Left forelimb (tissue), 1 donor: ENCODE data around the gene CPPED1.
"Not testable (repeated sequence)": the region's sequence is repeated elsewhere in the genome, so short reads cannot be mapped to it uniquely, and the experiment has no call there.

ENCODE experiments used
- DNase-seq: peaks from one replicate; pipeline ENCODE4 v3.0.0-alpha.2; 2018; ENCODE audit warnings: low spot score

CPPED1 gene

DNA sequence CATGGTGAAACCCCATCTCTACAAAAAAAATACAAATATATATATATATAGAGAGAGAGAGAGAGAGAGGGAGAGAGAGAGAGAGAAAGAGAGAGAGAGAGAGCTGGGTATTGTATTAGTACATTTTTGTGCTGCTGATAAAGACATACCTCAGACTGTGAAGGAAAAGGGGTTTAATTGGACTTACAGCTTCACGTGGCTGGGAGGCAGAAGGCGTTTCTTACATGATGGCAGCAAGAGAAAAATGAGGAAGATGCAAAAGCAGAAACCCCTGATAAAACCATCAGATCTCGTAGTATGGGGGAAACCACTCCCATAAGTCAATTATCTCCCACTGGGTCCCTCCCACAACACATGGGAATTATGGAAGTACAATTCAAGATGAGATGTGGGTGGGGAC, 37.5 kb downstream of the CPPED1 start:
- not testable (repeated sequence) for DNase-seq

DNA sequence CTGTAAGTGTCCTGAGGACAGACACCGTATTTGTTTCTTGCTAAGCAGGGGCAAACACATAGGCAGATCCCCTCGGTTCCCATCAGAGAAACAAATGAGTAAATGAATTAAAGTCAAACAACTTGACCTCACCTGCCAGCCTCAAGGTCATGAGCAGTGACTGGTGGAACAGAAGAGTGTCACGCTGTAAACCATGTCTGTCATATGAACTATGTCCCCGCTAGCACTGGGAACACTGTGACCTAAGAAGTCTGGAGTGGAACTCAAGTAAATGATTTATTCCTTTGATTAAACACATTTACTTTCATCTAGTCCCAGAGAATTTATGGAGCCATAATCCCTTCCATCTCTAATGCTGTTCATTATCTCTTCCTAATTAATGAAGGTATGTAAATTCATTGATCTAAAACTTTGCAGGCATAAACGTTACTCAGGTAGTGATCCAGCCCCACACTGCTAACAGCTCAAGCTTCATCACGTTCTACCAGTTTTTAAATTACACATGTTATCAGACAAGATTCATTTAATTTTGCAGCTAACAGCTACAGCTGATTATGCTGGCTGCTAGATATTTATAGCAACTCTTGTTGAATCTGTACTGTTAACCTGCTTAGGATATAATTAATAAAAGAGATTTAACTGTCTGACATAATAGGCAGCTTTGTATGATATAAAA, 38.7 kb downstream of the CPPED1 start:
- no peak for DNase-seq

DNA sequence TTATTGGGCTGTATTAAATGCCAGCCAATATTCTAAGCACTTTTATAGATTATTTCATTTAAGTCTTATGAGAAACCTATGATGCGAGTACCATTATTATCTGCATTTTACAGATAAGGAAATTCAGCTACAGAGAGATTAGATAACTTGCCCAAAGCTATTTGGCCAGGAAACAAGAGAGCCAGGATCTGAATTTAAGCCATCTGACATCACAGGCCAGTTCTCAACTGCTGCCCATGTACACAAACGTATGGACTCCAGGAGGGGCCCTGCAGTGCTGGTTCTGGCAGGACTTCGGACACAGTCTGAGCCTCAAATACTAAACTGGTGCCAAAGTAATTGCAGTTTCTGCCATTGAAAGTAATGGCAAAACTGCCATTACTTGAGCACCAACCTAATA, 40.2 kb downstream of the CPPED1 start:
- no peak for DNase-seq

DNA sequence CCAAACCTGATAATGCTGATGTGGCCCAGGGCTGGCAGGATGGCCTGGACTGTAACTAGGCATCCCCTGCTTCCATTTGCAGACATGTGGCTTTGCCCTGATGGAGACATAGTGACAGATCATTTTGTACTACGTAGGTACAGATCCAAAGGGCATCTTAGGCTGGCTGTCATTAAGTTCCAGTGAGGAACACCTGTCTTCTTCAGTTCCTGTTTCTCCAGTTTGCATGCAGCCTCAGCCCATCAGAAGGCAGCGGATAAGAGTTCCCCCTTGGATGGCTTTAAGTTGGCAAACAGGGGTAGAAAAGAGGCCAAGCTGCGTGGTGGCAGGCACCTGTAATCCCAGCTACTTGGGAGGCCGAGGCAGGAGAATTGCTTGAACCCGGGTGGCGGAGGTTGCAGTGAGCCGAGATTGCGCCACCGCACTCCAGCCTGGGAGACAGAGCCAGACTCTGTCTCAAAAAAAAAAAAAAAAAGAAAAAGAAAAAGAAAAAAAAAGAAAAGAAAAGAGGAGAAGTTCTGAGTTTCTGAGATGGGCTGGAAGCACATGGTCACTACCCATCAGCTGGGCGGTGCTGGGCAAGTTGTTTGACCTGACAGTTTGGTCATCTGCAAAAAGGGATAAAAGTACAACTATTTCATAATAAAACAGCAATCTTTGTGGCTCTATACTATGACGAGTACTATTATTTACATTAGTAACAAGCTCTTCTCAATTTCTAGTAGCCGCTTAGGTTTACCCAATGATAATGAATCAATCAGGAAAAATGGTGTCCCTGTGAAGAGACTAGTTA, 42.7 kb downstream of the CPPED1 start:
- DNase-seq = no peak

DNA sequence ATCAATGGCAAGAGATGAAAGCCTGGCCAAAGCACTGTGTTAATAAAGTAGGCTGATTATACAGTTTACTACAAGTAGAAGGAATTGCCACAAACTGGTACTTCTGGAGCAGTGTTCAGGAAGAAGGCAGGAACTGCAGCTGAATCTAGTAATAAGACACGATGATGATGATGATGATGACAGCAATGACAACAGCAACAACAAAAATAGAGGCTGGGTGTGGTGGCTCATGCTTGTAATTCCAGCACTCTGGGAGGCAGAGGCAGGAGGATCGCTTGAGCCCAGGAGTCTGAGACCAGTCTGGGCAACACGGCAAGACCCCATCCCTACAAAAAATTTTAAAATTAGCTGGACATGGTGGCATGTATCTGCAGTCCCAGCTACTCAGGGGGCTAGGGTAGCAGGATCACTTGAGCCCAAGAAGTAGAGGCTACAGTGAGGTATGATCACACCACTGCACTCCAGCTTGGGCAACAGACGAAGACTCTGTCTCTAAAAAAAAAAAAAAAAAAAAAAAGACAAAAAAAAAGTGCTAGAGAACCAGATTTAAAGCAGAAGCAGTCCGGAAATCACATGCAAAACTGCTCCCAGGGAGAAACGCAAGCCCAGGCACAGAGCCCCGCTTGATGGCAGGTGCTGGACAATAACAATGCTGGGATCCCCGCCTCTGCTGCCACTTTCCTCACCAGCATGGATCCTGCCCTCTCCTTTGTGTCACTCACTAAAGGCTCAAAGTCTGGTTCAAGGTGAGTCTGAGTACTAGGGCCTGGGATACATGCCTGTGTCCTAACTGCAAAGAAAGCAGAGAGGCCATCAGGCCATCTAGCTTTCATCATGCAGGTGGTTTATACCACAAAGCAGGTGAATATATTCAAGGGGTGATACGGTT, 44.8 kb downstream of the CPPED1 start:
- no peak for DNase-seq

DNA sequence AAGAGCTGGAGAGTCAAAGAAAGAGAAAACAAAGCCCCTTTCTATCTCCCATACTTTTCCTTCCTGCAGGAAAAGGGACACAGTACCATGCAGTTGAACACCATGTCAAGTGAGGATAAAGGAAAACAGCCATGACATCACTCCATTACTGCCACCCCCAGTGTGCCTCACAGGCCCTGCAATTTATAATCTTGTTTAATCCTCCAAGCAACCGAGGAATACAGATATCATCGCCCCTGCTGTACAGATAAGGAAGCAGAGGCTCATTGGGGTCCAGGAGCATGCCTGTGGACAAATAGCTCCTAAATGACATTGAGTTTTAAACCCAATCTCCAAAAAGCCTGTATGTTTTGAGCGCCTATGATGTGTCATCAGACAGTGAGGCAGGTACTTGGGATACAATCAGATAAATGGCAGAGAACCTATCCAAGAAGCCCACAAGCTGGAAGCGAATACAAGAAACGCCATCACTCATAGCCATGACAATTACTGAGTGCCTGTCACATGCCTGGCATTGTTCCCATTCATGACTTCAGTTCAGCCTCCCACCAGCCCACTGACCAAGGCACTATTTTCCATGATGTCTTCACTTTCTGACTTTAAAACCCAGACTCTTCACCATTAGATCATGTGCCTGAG, 45.5 kb downstream of the CPPED1 start:
- DNase-seq = no peak

DNA sequence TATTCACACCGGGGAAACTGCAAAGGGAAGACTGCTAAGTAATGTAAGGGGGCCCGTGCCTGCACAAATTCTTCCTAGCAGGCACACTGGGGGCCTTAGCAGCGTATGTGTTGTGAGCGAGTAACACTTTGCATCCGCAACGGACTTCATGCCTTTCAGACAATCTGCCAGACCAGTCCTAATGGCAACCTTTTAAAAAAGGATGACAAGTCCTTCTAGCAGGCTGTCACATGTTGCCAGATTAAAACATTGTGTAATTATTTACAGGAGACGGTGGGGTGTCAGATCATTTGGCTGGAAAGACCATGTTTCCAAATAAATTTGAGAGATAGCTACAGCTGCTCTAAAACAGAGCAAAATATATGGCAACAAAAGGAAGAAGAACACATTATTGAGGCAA, 46.1 kb downstream of the CPPED1 start:
- no peak for DNase-seq

DNA sequence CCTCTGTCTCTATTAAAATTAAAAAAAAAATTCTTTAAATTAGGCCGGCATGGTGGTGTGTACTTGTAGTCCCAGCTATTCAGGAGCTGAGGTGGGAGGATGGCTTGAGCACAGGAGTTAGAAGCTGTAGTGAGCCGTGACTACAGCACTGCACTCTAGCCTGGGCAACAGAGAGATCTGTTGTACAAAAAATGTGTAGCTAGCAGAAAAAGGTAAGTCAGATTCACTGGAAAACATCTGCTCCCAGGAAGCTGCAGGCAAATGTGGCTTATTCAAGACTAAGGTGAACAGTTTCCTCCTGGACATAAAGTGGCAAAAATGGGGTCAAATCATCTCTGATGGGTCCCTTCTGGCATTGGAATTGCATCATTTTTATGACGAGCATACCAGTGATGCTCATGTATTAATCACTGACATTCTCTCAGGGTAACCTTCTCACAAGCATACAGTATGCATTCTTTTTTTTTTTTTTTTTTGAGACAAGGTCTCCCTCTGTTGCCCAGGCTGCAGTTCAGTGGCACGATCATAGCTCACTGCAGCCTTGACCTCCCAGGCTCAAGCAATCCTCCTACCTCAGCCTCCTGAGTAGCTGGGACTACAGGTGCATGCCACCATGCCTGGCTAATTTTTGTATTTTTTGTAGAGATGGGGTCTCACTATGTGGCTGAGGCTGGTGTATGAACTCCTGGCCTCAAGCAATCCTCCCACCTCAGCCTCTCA, 48.7 kb downstream of the CPPED1 start:
- DNase-seq = no peak

DNA sequence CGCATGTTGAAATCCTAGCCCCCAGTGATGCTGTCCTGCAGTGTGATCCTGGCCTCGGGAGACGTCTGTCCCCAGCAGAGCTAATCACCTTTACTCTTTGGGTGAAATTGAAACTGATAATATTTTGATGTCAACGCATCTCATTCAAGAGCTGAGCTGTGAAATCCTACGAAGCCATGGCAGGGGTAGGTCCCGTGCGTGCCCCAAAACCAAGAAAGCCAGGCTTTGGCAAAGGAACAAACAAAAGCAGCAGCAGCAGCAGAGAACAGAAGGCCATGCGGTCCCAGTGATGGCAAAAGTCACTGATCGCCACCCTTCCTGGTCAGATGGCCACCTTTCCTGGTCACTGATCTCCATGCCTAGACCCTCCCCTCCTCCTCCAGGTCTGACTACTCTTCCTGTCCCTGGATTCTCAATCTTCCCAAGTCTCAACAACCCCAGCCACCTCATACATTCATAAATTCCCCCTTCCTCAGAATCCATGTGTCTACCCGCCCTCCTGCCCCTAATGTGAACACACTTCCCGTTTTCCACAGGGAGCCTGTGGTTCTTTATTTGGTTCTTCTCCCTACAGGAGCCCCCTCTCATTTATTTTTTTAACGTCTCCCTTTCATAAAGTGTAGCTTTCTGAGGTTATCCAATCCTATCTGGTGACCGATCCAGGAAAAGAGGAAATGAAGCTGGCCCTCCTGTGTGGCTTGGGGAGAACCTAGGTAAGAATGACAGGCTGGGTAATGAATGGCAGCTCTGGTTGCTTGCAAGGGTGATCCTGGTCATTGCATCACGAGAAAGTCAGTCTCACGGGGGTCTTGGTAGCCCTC, 50.3 kb downstream of the CPPED1 start:
- DNase-seq = no peak

DNA sequence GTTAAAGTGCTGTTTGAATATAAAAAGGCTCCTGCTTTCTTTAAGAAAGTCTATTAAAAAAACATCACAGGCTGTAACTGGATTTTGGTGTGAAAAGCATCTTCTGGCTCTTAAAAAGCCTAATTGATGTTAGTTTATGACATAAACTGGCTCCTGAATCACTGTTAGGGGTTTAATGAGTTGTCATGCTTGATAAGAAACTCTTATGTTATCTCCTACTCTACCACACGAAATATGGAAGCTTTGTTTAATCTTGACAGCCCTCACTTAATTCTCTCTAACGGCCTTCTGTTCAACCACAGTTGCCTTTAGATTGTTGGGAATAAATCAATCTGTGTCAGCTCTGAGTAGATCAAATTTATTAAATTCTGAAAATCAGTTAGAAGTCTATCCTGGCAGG, 51.5 kb downstream of the CPPED1 start:
- no peak for DNase-seq

DNA sequence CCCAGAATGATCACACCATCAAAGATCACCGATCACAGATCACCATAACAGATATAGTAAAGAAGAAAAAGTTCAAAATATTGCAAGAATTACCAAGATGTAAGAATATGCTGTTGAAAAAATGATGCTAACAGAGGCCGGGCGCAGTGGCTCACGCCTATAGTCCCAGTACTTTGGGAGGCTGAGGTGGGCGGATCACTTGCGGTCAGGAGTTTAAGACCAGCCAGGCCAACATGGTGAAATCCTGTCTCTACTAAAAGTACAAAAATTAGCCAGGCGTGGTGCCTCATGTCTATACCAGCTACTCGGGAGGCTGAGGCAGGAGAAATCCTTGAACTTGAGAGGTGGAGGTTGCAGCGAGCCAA, 53.2 kb downstream of the CPPED1 start:
- DNase-seq = no peak

DNA sequence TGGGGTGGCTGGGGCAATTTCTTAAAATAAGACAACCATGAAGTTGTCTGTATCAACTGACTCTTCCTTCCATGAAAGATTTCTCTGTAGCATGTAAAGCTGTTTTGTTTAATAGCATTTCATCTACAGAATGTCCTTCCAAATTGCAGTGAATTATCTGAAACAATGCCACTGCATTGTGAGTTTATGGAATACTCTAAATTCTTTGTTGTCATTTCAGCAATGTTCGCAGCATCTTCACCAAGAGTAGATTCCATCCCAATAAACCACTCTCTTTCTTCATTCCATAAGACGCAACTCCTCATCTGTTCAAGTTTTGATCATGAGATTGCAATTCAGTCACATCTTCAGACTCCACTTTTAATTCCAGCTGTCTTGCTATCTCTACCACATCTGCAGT, 54.6 kb downstream of the CPPED1 start:
- DNase-seq = no peak

DNA sequence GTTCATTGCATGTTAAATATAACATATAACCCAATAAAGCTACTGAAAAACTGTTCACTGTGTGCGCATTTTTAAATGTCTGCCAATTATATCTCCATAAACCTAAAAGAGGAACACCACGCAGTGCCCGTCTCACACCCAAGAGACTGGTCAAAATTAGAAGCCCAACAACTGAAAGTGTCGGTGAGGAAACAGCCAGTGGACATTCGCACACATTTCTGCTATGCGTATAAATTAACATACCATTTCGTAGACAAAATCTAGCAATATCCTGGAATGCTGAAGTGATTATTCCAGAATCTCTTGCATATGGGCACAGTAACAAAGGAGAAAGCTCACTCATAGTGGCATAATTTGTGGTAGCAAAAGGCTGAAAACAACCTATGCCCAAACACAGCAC, 55.9 kb downstream of the CPPED1 start:
- no peak for DNase-seq

DNA sequence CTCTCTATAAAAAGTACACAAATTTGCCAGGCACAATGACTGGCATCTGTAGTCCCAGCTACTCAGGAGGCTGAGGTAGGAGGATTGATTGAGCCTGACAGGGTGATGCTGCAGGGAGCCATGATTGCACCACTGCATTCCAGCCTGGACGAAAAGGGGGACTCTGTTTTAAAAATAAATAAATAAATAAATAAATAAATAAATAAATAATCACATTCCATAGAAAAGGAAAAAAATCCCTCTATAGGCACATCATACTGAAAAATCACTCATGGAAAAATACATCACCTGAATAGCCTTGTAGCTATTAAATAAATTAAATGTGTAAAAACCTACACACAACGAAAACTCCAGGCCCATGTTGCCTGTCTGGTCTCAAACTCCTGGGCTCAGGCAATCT, 56.4 kb downstream of the CPPED1 start:
- DNase-seq = no peak

DNA sequence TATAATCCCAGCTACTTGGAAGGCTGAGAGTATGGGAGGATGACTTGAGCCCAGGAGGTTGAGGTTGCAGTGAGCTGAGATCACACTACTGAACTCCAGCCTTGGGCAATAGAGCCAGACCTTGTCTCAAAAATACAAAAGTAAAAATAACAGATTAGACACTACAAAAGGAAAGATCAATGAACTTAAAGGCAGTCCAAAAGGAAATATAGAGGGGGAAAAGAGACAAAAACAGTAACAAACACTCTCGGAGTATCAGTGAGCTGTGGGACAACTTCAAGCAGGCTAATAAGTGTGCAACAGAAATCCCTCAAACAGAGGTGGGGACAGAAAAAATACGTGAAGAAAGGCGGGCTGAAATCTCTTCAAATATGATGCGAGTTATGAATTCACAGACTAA, 58.8 kb downstream of the CPPED1 start:
- no peak for DNase-seq

DNA sequence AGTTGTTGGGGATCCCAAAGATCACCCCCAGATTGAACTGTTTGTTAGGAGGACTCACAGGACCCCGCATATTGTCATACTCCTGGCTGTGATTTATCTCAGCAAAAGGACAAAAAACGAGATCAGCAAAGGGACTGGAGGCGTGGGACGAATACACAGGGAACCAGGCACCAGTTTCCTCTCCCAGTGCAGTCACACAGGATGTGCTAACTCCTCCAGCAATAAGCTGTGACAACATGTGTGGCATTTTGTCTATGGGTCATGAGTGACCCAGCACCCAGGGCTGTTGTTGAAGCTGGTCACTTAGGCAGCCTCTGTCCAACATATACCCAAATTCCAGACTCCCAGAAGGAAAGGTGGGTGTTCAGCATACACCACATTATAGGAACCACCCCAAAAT, 60.9 kb downstream of the CPPED1 start:
- DNase-seq = no peak

DNA sequence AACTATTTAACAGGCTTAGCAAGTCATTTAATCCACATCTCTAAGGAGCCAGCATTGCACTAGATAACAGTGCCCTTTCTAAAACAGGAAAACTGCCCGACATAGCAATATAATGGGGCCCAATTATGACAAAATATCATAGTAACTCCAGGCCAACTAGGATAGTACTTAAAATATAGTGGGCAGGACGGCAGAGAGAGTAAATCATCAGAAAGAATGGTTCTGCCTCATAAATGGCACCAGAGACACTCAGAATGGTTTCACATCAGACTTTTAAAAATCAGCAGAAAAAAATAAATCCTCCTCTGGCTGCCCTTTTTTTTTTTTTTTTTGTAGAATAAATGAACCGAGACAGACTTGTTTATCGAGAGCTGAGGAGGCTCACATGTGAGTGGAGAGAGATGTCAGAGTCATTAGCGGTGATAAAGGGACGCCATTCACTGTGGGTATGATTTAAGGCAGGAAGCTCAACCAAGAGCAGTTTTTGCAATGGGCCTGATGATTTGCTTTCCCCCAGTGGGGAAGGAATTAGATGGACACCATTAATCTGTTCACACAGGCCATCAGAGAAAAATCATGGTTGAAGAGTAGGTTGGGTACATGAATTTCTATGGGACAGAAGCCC, 62.6 kb downstream of the CPPED1 start:
- DNase-seq = no peak

DNA sequence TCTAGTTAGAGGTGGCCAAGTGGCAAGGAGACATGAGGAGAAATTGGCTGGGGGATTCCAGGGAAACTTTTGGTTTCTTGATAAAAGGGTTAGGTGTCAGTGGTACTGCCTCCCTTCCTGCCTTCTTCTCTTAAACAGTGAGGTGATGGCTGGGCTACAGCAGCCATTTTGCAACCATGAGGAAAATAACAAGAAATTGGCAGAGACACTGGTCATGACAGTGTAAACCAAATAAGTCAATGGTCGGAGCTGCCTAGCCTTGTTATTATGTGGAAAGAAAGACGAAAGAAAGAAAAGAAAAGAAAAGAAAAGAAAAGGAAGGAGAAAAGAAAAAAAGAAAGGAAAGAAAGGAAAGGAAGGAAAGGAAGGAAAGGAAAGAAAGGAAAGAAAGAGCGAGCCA, 63.9 kb downstream of the CPPED1 start:
- DNase-seq = no peak

DNA sequence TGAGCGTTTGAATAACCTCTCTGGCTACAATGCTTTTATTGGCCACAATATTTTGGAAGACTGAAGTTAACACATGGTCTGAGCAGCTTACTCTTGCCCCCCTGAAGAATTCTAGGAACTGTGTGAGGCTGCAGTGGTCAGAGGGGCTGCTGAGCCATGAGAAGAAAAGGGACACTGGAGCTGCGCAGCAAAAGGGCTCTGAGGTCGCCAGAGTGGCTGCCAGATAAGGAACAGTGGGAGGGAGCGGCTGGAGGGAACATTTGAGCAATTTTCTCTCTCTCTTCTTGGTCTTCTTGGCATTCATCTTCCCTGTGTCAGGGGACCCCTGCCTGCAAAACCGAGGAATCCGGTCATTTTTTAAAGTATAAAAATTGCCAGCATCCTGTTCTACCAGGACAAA, 66.1 kb downstream of the CPPED1 start:
- no peak for DNase-seq

DNA sequence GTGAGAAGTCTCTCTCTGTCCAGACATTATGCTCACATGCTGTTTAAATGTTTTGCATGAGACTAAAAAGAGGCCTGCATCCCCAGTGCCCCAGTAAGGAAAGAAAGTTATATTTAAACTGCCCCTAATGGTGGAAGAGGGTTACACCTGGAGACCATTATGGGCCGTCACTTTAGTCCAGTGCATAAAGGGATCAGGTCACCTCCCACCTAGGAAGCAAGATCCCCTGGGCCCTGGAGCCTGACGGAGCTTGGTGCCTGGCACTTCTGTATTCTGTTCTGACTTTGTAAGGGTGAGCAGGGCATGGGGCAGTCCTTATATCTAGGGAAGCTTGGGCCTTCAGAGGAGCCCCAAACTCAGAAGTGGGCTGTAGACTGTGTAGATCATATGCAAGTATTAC, 67.9 kb downstream of the CPPED1 start:
- DNase-seq = no peak
